NOMO-1 treated with dmso at 0.1 percent for 144 hours (cell line): ENCODE results near the gene IGFBP2.

ENCODE experiments used
- DNase-seq: peaks from one replicate; lab custom pipeline; 2025; ENCODE audit not compliant: unreplicated experiment; lab: John Stamatoyannopoulos, UW

IGFBP2 gene

GRCh38 chr2:216700088-216700567, 66.9 kb downstream of the IGFBP2 start:
- DNase-seq, result no peak

GRCh38 chr2:216700781-216701180, 67.6 kb downstream of the IGFBP2 start:
- DNase-seq, result no peak

GRCh38 chr2:216701544-216701943, 68.3 kb downstream of the IGFBP2 start:
- DNase-seq, result no peak

GRCh38 chr2:216702756-216703155, 69.5 kb downstream of the IGFBP2 start:
- DNase-seq, result no peak

GRCh38 chr2:216710551-216711301, 77.5 kb downstream of the IGFBP2 start:
- DNase-seq, result no peak

GRCh38 chr2:216711348-216711747, 78.1 kb downstream of the IGFBP2 start:
- DNase-seq, result no peak

- no peak for DNase-seq
These were observed 80.6 kb downstream of the IGFBP2 start for GRCh38 chr2:216713691-216714336.
